ENCODE data around the gene FSD2. TPM values are rescaled to one million over a fixed set of nuclear protein-coding genes. Genes with fewer than 3 reads are reported as not detected.

Gene FSD2
- total and polyA plus RNA-seq, 2 of the 4 experiments (the other 2 are of a cell fraction) = not detected

GRCh38 chr15:82809308-82810060, 3.6 kb upstream of the FSD2 start, which contains the start of gene WHAMM (continued):
- TF ChIP-seq CHD1 (IDR thresholded peaks at IDR 0.05; ENCODE audit: low read depth, low read length) (0 out of 2 replicates have a peak, but pooled peaks have one; percentile 31), RAD21 (IDR thresholded peaks at IDR 0.05; ENCODE audit: low read length) (0 out of 2 replicates have a peak, but pooled peaks have one; percentile 5), RFX5 (IDR thresholded peaks at IDR 0.05; ENCODE audit: low read depth, low read length) (peak; percentile 49), FOS (IDR thresholded peaks at IDR 0.05; ENCODE audit: low read depth, low read length) (peak; percentile 64; the same call in 1 of the 2 replicates)

- no peak overlapping the region for H4K91ac ChIP-seq (ENCODE audit: insufficient read depth, low read depth, low read length)
- DNase-seq = no peak
- no peak overlapping the region for H2AK9ac ChIP-seq (replicated peaks; ENCODE audit: low read depth, low read length, poor library complexity)
- no peaks in the 10 kb centered on the region for H3K9me3 ChIP-seq (ENCODE audit: control insufficient read depth, insufficient read depth, low read length)
- no peaks in the 10 kb centered on the region for H3K4me1 ChIP-seq (ENCODE audit: control insufficient read depth, insufficient read depth, low read length)
- H2AFZ ChIP-seq (replicated peaks; ENCODE audit: low read length, poor library complexity) = peak overlapping the region; percentile 44
- H3K27ac ChIP-seq (ENCODE audit: insufficient read depth, low read length) = no peak overlapping the region
- H4K8ac ChIP-seq (ENCODE audit: low read depth in 2 of 2, low read length in 2 of 2) = no peak overlapping the region
- no peak overlapping the region for H3K18ac ChIP-seq (ENCODE audit: low read depth, low read length)
- H2BK120ac ChIP-seq (ENCODE audit: low read depth, low read length) = no peak overlapping the region
- H3K23ac ChIP-seq (ENCODE audit: low read depth, low read length) = no peak overlapping the region
- intact Hi-C loops (cut with micrococcal nuclease) (loop anchor here (2.0 to 5.0 kb wide), 3 partner anchors 41 to 266 kb away; no protein-coding TSS in a partner anchor), in situ Hi-C loops (cut with MboI; ENCODE audit: low sequenced_read_pairs) (no loop called here), dilution Hi-C loops (cut with HindIII; ENCODE audit: low sequenced_read_pairs, unreplicated experiment) (no loop called here)
- ATAC-seq (ENCODE audit: low read depth) = no peak
- H3K4me3 ChIP-seq (ENCODE audit: insufficient read depth, low read depth, low read length) = no peak overlapping the region
- no peak overlapping the region for H2BK5ac ChIP-seq (ENCODE audit: low read depth, low read length, poor library complexity, severe bottlenecking)
- 0 out of 2 replicates have a peak, but pooled peaks cover 5% of the 10 kb centered on the region for H3K9me1 ChIP-seq (ENCODE audit: insufficient read depth, low read length)
- no peak overlapping the region for H2BK15ac ChIP-seq (ENCODE audit: low read depth, low read length)
- no TSS peak for BruUV-seq (replicated peaks)
- peaks cover 2% of the 10 kb centered on the region for H3K36me3 ChIP-seq (ENCODE audit: control insufficient read depth, insufficient read depth, low read length)
- H3K14ac ChIP-seq (replicated peaks; ENCODE audit: low read depth, low read length) = no peak overlapping the region
- no peaks in the 10 kb centered on the region for H3K27me3 ChIP-seq (ENCODE audit: control insufficient read depth, insufficient read depth, low read length)
- 55% methylated on average over 3 of the region's 9 CpGs; no CpG with 5 or more reads in 1 of the 2 experiments for WGBS, 2 experiments (ENCODE audit: extremely low coverage in 2 of 2, insufficient read length in 1 of 2)
- no peak overlapping the region for H3K4ac ChIP-seq (ENCODE audit: low read depth, low read length)
- no peak overlapping the region for H4K5ac ChIP-seq (ENCODE audit: low read depth, low read length)
- peaks cover 11 to 16% of the 10 kb centered on the region in 2 experiments; a peak in 3 of 4 replicates for H3K79me1 ChIP-seq (ENCODE audit: low read depth in 1 of 2, low read length in 2 of 2)
- ChIA-PET CTCF (interaction anchor here (0.8 kb wide), 1 partner anchor 278 kb away, joined by 3 read pairs; no protein-coding TSS in a partner anchor), POLR2A (ENCODE audit: unreplicated experiment) (no interaction called here)
- H3K9ac ChIP-seq (ENCODE audit: low read depth, low read length) = no peak overlapping the region
- H3K4me2 ChIP-seq (ENCODE audit: low read depth, low read length) = no peak overlapping the region
- no peak overlapping the region for H3K56ac ChIP-seq (ENCODE audit: extremely low read depth, insufficient read depth, low read length)
- H2BK20ac ChIP-seq (ENCODE audit: low read depth, low read length) = no peak overlapping the region
- H2AK5ac ChIP-seq (ENCODE audit: low read depth, low read length) = peak overlapping the region; percentile 12; the same call in 1 of the 2 replicates
- H4K20me1 ChIP-seq (ENCODE audit: insufficient read depth, low read length) = peaks cover 7% of the 10 kb centered on the region; the same call in 1 of the 2 replicates
- TF ChIP-seq RFX5 (IDR thresholded peaks at IDR 0.05; ENCODE audit: low read depth, low read length) (no peak), USF2 (IDR thresholded peaks at IDR 0.05; ENCODE audit: low read depth, low read length) (no peak), MAFK (IDR thresholded peaks at IDR 0.05; ENCODE audit: low read depth, low read length) (no peak), CEBPB (IDR thresholded peaks at IDR 0.05; ENCODE audit: low read depth, low read length) (no peak), POLR2A (IDR thresholded peaks at IDR 0.05; ENCODE audit: low read depth, low read length) (no peak), MXI1 (IDR thresholded peaks at IDR 0.05; ENCODE audit: borderline replicate concordance, low read depth, low read length) (no peak), RCOR1 (IDR thresholded peaks at IDR 0.05; ENCODE audit: insufficient replicate concordance, low read length) (no peak), NFE2L2 (IDR thresholded peaks at IDR 0.05; ENCODE audit: low read depth, low read length) (no peak), MAZ (IDR thresholded peaks at IDR 0.05; ENCODE audit: borderline replicate concordance, low read depth, low read length) (no peak)
- TF ChIP-seq, protein P1, sequence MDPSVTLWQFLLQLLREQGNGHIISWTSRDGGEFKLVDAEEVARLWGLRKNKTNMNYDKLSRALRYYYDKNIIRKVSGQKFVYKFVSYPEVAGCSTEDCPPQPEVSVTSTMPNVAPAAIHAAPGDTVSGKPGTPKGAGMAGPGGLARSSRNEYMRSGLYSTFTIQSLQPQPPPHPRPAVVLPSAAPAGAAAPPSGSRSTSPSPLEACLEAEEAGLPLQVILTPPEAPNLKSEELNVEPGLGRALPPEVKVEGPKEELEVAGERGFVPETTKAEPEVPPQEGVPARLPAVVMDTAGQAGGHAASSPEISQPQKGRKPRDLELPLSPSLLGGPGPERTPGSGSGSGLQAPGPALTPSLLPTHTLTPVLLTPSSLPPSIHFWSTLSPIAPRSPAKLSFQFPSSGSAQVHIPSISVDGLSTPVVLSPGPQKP (IDR thresholded peaks at IDR 0.05; ENCODE audit: borderline replicate concordance, low read depth, low read length) = no peak
Observed at GRCh38 chr15:82808634-82809041, 2.8 kb upstream of the FSD2 start.

All from IMR-90 (cell line).